Neural cell (in vitro differentiated cells): ENCODE measurements around the gene UGT3A2. TPM values are rescaled to one million over a fixed set of nuclear protein-coding genes. Genes with fewer than 3 reads are reported as not detected.

ENCODE experiments used
- H2AFZ ChIP-seq: fragments of 200-600, 300-800 bp; sonication (generic), shearing (Covaris generic); 2 replicates; pipeline ENCODE4 v1.6.0; 2014; ENCODE audit warnings: low read depth, mild to moderate bottlenecking, antibody characterized with exemption, low read length, moderate library complexity
- H3F3A ChIP-seq: fragments of 200-600 bp; shearing (Covaris generic); 2 replicates; pipeline ENCODE4 v1.6.1; 2016; ENCODE audit warnings: mild to moderate bottlenecking, moderate library complexity, mixed read lengths, antibody characterized with exemption, low read length; ENCODE audit not compliant: insufficient read depth, poor library complexity, severe bottlenecking
- H3K27ac ChIP-seq: fragments of 200-600, 300-800 bp; sonication (generic), shearing (Covaris generic); 2 replicates; pipeline ENCODE4 v1.5.1; 2014; ENCODE audit warnings: mild to moderate bottlenecking, low read length, moderate library complexity
- H3K27me3 ChIP-seq: fragments of 300-800, 200-600 bp; sonication (generic), shearing (Covaris generic); 2 replicates; pipeline ENCODE4 v1.6.0; 2014; ENCODE audit warnings: mild to moderate bottlenecking, low read depth, low read length, moderate library complexity; ENCODE audit not compliant: insufficient read depth
- H3K36me3 ChIP-seq: fragments of 300-800, 200-600 bp; sonication (generic), shearing (Covaris generic); 2 replicates; pipeline ENCODE4 v1.5.1; 2014; ENCODE audit warnings: mild to moderate bottlenecking, antibody characterized with exemption, low read length, moderate library complexity; ENCODE audit not compliant: insufficient read depth
- H3K4me2 ChIP-seq: fragments of 300-800, 200-600 bp; sonication (generic), shearing (Covaris generic); 2 replicates; pipeline ENCODE4 v1.6.0; 2014; ENCODE audit warnings: mild to moderate bottlenecking, low read length
- H3K4me3 ChIP-seq: fragments of 300-800, 200-600 bp; sonication (generic), shearing (Covaris generic); 2 replicates; pipeline ENCODE4 v1.5.1; 2014; ENCODE audit warnings: mild to moderate bottlenecking, low read length, moderate library complexity
- H3K79me2 ChIP-seq: fragments of 200-600 bp; shearing (Covaris generic); replicated peaks from 2 replicates; pipeline ENCODE4 v1.6.0; 2014; ENCODE audit warnings: mild to moderate bottlenecking, low read length, moderate library complexity; ENCODE audit not compliant: insufficient read depth
- H3K9ac ChIP-seq: fragments of 300-800, 200-600 bp; sonication (generic), shearing (Covaris generic); 2 replicates; pipeline ENCODE4 v1.6.1; 2016; ENCODE audit warnings: mild to moderate bottlenecking, low read length, mixed read lengths
- H3K9me2 ChIP-seq: fragments of 200-600 bp; shearing (Covaris generic); 2 replicates; pipeline ENCODE4 v1.6.1; 2016; ENCODE audit warnings: mild to moderate bottlenecking, low read length, mixed read lengths; ENCODE audit not compliant: insufficient read depth
- H3K9me3 ChIP-seq: fragments of 200-600, 300-800 bp; sonication (generic), shearing (Covaris generic); 2 replicates; pipeline ENCODE4 v1.6.1; 2016; ENCODE audit warnings: mild to moderate bottlenecking, mixed run types, low read length, moderate library complexity, mixed read lengths
- H4K20me1 ChIP-seq: fragments of 200-600 bp; shearing (Covaris generic); 2 replicates; pipeline ENCODE4 v1.6.1; 2016; ENCODE audit warnings: mild to moderate bottlenecking, mixed run types; ENCODE audit not compliant: insufficient read depth
- EP300 ChIP-seq: fragments of 450-650 bp; conservative IDR thresholded peaks from 2 replicates; pipeline ENCODE4 v1.6.1; 2014; ENCODE audit warnings: antibody characterized with exemption, mild to moderate bottlenecking, moderate library complexity; ENCODE audit not compliant: poor library complexity, severe bottlenecking
- EZH2 ChIP-seq: fragments of 200-600, 300-800 bp; shearing (Covaris generic), sonication (generic); IDR thresholded peaks from 2 replicates; pipeline ENCODE4 v1.6.1; 2014; ENCODE audit warnings: antibody characterized with exemption, low read length, borderline replicate concordance, mild to moderate bottlenecking; ENCODE audit not compliant: insufficient read depth, poor library complexity, severe bottlenecking
- MXI1 ChIP-seq: fragments of 450-650 bp; conservative IDR thresholded peaks from 2 replicates; pipeline ENCODE4 v1.6.1; 2014; ENCODE audit warnings: antibody characterized with exemption, mild to moderate bottlenecking; ENCODE audit not compliant: poor library complexity, severe bottlenecking
- POLR2AphosphoS5 ChIP-seq: IDR thresholded peaks from 2 replicates; pipeline ENCODE4 v1.6.1; 2012
- RAD21 ChIP-seq: fragments of 450-650 bp; conservative IDR thresholded peaks from 2 replicates; pipeline ENCODE4 v1.6.1; 2014; ENCODE audit warnings: antibody characterized with exemption, mild to moderate bottlenecking, moderate library complexity
- SMC3 ChIP-seq: fragments of 450-650 bp; conservative IDR thresholded peaks from 2 replicates; pipeline ENCODE4 v1.6.1; 2014; ENCODE audit warnings: antibody characterized with exemption, mild to moderate bottlenecking, moderate library complexity; ENCODE audit not compliant: poor library complexity
- TAF1 ChIP-seq: IDR thresholded peaks from 2 replicates; pipeline ENCODE4 v1.6.1; 2012; ENCODE audit warnings: low read depth
- polyA plus RNA-seq: library from polyadenylated mRNA; depleted of rRNA; stranded (reverse); fragments of >200 nt; gene quantifications from 2 replicates; pipeline ENCODE4 v1.2.3, GENCODE V29; 2014
- TF ChIP-seq, protein P1 (sequence below): fragments of 450-650 bp; IDR thresholded peaks from 2 replicates; pipeline ENCODE4 v1.5.1; 2014; ENCODE audit warnings: antibody characterized with exemption, mild to moderate bottlenecking, moderate library complexity; ENCODE audit not compliant: poor library complexity, severe bottlenecking
- TF ChIP-seq, protein P2 (sequence below): IDR thresholded peaks from 2 replicates; pipeline ENCODE4 v1.6.1; 2012; ENCODE audit warnings: borderline replicate concordance

Gene UGT3A2
- polyA plus RNA-seq, 1 donor from 2014 or later, result not detected

DNA sequence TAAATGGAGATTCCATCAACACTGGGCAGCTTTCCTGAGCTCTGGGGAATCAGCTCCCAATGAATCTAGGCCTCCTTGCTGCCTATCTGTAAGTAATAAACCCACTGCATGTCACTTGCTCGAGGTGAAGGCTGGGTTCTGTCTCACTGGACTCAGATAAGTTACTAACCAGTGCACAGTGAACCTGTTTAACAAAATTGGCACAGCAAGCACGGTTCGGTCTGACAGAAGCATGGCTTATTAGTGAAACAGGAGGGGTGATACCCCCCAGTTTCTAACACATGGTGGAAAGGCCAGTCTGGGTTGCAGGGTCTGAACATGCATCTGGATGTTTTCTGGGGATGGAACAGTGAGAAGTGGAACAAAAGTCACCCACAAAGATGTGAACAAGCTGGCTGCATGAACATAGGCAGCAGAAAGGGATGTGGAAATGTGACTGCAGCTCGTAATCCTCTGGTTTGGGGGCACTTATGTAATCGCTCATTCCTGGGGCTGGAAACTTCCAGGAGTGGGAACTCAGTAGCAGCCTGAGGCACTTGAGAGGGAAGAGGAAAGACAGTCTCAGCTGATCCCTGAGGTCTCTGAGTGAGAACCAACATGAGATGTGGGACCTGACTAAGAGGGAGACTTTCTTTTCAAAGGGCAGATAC, 37.7 kb downstream of the UGT3A2 start:
- Histone ChIP-seq H3K4me3 (no peak overlapping the region), H3K36me3 (no peaks in the 10 kb centered on the region), H3K79me2 (no peaks in the 10 kb centered on the region), H3K27me3 (no peaks in the 10 kb centered on the region), H3F3A (no peaks in the 10 kb centered on the region), H3K27ac (no peak overlapping the region), H3K4me2 (no peak overlapping the region), H3K9ac (no peak overlapping the region), H4K20me1 (no peaks in the 10 kb centered on the region), H2AFZ (no peak overlapping the region), H3K9me3 (no peaks in the 10 kb centered on the region), H3K9me2 (no peaks in the 10 kb centered on the region)
- no peak for TF ChIP-seq EZH2
- TF ChIP-seq MXI1, result no peak
- TF ChIP-seq EP300, result no peak
- TF ChIP-seq, protein P1, sequence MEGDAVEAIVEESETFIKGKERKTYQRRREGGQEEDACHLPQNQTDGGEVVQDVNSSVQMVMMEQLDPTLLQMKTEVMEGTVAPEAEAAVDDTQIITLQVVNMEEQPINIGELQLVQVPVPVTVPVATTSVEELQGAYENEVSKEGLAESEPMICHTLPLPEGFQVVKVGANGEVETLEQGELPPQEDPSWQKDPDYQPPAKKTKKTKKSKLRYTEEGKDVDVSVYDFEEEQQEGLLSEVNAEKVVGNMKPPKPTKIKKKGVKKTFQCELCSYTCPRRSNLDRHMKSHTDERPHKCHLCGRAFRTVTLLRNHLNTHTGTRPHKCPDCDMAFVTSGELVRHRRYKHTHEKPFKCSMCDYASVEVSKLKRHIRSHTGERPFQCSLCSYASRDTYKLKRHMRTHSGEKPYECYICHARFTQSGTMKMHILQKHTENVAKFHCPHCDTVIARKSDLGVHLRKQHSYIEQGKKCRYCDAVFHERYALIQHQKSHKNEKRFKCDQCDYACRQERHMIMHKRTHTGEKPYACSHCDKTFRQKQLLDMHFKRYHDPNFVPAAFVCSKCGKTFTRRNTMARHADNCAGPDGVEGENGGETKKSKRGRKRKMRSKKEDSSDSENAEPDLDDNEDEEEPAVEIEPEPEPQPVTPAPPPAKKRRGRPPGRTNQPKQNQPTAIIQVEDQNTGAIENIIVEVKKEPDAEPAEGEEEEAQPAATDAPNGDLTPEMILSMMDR, result no peak
- TF ChIP-seq, protein P2, sequence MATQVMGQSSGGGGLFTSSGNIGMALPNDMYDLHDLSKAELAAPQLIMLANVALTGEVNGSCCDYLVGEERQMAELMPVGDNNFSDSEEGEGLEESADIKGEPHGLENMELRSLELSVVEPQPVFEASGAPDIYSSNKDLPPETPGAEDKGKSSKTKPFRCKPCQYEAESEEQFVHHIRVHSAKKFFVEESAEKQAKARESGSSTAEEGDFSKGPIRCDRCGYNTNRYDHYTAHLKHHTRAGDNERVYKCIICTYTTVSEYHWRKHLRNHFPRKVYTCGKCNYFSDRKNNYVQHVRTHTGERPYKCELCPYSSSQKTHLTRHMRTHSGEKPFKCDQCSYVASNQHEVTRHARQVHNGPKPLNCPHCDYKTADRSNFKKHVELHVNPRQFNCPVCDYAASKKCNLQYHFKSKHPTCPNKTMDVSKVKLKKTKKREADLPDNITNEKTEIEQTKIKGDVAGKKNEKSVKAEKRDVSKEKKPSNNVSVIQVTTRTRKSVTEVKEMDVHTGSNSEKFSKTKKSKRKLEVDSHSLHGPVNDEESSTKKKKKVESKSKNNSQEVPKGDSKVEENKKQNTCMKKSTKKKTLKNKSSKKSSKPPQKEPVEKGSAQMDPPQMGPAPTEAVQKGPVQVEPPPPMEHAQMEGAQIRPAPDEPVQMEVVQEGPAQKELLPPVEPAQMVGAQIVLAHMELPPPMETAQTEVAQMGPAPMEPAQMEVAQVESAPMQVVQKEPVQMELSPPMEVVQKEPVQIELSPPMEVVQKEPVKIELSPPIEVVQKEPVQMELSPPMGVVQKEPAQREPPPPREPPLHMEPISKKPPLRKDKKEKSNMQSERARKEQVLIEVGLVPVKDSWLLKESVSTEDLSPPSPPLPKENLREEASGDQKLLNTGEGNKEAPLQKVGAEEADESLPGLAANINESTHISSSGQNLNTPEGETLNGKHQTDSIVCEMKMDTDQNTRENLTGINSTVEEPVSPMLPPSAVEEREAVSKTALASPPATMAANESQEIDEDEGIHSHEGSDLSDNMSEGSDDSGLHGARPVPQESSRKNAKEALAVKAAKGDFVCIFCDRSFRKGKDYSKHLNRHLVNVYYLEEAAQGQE, result no peak
- TF ChIP-seq RAD21, result no peak
- TF ChIP-seq SMC3, result no peak
- no peak for TF ChIP-seq POLR2AphosphoS5
- no peak for TF ChIP-seq TAF1

DNA sequence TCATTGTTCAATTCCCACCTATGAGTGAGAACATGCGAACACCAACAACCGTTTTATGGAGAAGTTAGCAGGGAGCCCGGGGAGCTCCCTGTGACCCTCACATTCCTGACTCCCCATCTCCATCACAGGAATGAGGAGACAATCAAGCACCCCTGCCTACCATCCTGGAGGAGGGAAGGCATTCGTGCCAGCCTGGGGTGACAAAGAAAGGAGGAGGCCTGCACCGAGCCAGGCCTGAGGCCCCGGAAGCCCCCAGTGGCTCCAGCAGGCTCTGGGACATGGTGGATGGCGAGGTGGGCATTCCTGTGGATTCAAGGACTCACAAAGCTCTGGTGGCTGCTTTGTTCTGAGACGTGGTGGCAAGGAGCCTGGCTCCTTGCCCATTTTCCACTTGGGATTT, 39.0 kb downstream of the UGT3A2 start:
- H3K27me3 ChIP-seq, result no peaks in the 10 kb centered on the region
- H3K4me2 ChIP-seq, result no peak overlapping the region
- no peaks in the 10 kb centered on the region for H3K9me2 ChIP-seq
- H3K9ac ChIP-seq, result no peak overlapping the region
- H3K4me3 ChIP-seq, result no peak overlapping the region
- TF ChIP-seq EZH2, result no peak
- TF ChIP-seq, protein P2, result no peak
- TF ChIP-seq SMC3, result no peak
- TF ChIP-seq POLR2AphosphoS5, result no peak
- TF ChIP-seq EP300, result no peak
- TF ChIP-seq RAD21, result no peak
- no peaks in the 10 kb centered on the region for H3K79me2 ChIP-seq
- no peaks in the 10 kb centered on the region for H4K20me1 ChIP-seq
- no peak overlapping the region for H3K27ac ChIP-seq
- no peaks in the 10 kb centered on the region for H3K36me3 ChIP-seq
- no peaks in the 10 kb centered on the region for H3F3A ChIP-seq
- H2AFZ ChIP-seq, result no peak overlapping the region
- no peaks in the 10 kb centered on the region for H3K9me3 ChIP-seq
